Caco-2 (cell line): ENCODE results near the gene SYP. TPM values are rescaled to one million over a fixed set of nuclear protein-coding genes. Genes with fewer than 3 reads are reported as not detected.
A peak's percentile ranks its signal among the peaks of the same experiment; 100 is the strongest.

ENCODE experiments used
- BruUV-seq: library from RNA; stranded (reverse); fragments of 400-500 nt; replicated peaks from 2 replicates; lab custom pipeline; 2021; lab: Mats Ljungman, UMichigan
- CTCF ChIA-PET: fragments of 300-600 bp; sonication (Branson Sonifier 250); formaldehyde crosslinking; loops from one replicate; lab custom pipeline; 2022; ENCODE audit warnings: antibody characterized with exemption; lab: Charles Lee
- POLR2A ChIA-PET: fragments of 300-600 bp; sonication (Branson Sonifier 250); formaldehyde crosslinking; loops from one replicate; lab custom pipeline; 2022; ENCODE audit warnings: antibody characterized with exemption; lab: Charles Lee
- DNase-seq, 2 experiments: peaks; one replicate each; pipeline versions ENCODE4 v3.0.0 to v3.0.0-alpha.2; 2020 to 2022
- H3K27me3 ChIP-seq: replicated peaks from 2 replicates; pipeline ENCODE4 v1.6.0; 2011; ENCODE audit warnings: low read length; ENCODE audit not compliant: control insufficient read depth, insufficient read depth
- H3K36me3 ChIP-seq: 2 replicates; pipeline ENCODE4 v1.5.1; 2011; ENCODE audit warnings: low read length; ENCODE audit not compliant: control insufficient read depth, insufficient read depth
- H3K4me1 ChIP-seq: fragments of 250-450 bp; sonication (Bioruptor Pico); 2 replicates; pipeline ENCODE4 v1.5.1; 2020; ENCODE audit warnings: mild to moderate bottlenecking
- H3K4me3 ChIP-seq: 2 replicates; pipeline ENCODE4 v1.5.1; 2011; ENCODE audit warnings: low read depth, mild to moderate bottlenecking, control low read depth, low read length
- H3K9me3 ChIP-seq: fragments of 250-450 bp; sonication (Bioruptor Pico); 2 replicates; pipeline ENCODE4 v1.5.1; 2020; ENCODE audit warnings: mild to moderate bottlenecking, moderate library complexity
- H3K27ac Mint-ChIP-seq: one replicate; pipeline ENCODE4 v1.8.0; 2022; ENCODE audit warnings: mixed read lengths; ENCODE audit not compliant: unreplicated experiment
- H3K27me3 Mint-ChIP-seq: one replicate; pipeline ENCODE4 v1.8.0; 2022; ENCODE audit warnings: mixed read lengths; ENCODE audit not compliant: insufficient read depth, unreplicated experiment
- H3K36me3 Mint-ChIP-seq: one replicate; pipeline ENCODE4 v1.8.0; 2022; ENCODE audit warnings: mild to moderate bottlenecking, mixed read lengths; ENCODE audit not compliant: insufficient read depth, unreplicated experiment
- H3K4me1 Mint-ChIP-seq: one replicate; pipeline ENCODE4 v1.8.0; 2022; ENCODE audit warnings: low read depth, mixed read lengths; ENCODE audit not compliant: unreplicated experiment
- H3K4me3 Mint-ChIP-seq: one replicate; pipeline ENCODE4 v1.8.0; 2022; ENCODE audit warnings: mild to moderate bottlenecking, moderate library complexity, mixed read lengths; ENCODE audit not compliant: unreplicated experiment
- H3K9me3 Mint-ChIP-seq: one replicate; pipeline ENCODE4 v1.8.0; 2022; ENCODE audit warnings: mixed read lengths; ENCODE audit not compliant: unreplicated experiment
- CTCF ChIP-seq, 2 experiments: fragments of 200-600 bp in 1 of 2; IDR thresholded peaks; 1 replicate in 1 of 2; 2 replicates in 1 of 2; pipeline versions ENCODE4 v1.5.1 to v1.8.0; 2011 to 2022; ENCODE audit warnings: antibody characterized with exemption in 1 of 2, control low read depth in 1 of 2, inconsistent platforms in 1 of 2, low read depth in 1 of 2, low read length in 1 of 2, mild to moderate bottlenecking in 1 of 2, moderate library complexity in 1 of 2; ENCODE audit not compliant: insufficient read depth in 1 of 2, severe bottlenecking in 1 of 2, unreplicated experiment in 1 of 2
- intact Hi-C: fragments of 100-400 bp; cut with micrococcal nuclease; formaldehyde crosslinking; loops from one replicate; pipeline ENCODE4 v1.10.0; 2022; ENCODE audit not compliant: unreplicated experiment
- total RNA-seq: library from RNA; stranded (reverse); gene quantifications from 2 replicates; pipeline ENCODE4 v1.2.3, GENCODE V29; 2022

SYP gene
- total RNA-seq, 1 experiment from 2014 or later: 18.3 TPM

- ChIA-PET POLR2A (no interaction called here), CTCF (no interaction called here)
- H3K4me1 Mint-ChIP-seq: no peaks in the 10 kb centered on the region
- H3K27me3 ChIP-seq: no peaks in the 10 kb centered on the region
- intact Hi-C loops: no loop called here
- peaks cover 6% of the 10 kb centered on the region for H3K36me3 Mint-ChIP-seq
- no peaks in the 10 kb centered on the region for H3K27me3 Mint-ChIP-seq
- no TSS peak for BruUV-seq
- H3K9me3 Mint-ChIP-seq: no peaks in the 10 kb centered on the region
- DNase-seq: peak in 1 of 2 experiments; percentile 4
- no peak overlapping the region for H3K4me3 Mint-ChIP-seq
- no peaks in the 10 kb centered on the region for H3K36me3 ChIP-seq
- H3K27ac Mint-ChIP-seq: no peak overlapping the region
- H3K4me3 ChIP-seq: no peak overlapping the region
- no peak for TF ChIP-seq CTCF (IDR thresholded peaks at IDR 0.05; ENCODE audit: insufficient read depth in 1 of 2, low read depth in 1 of 2, low read length in 1 of 2, severe bottlenecking in 1 of 2, unreplicated experiment in 1 of 2)
- H3K9me3 ChIP-seq: no peaks in the 10 kb centered on the region
- no peaks in the 10 kb centered on the region for H3K4me1 ChIP-seq
Observed at GRCh38 chrX:49139713-49140112, 60.3 kb downstream of the SYP start.

Other genes starting within 250 kb of the SYP start
- gene OTUD5, start 242.6 kb downstream of the SYP start, total RNA-seq: 40.1 and 40.6 TPM in 2 replicates
- 0.88 and 0.97 TPM in 2 replicates for gene KCND1, start 228.3 kb downstream of the SYP start, total RNA-seq
- gene GRIPAP1, start 197.9 kb downstream of the SYP start, total RNA-seq: 43.1 and 43.6 TPM in 2 replicates
- gene TFE3, start 156.8 kb downstream of the SYP start, total RNA-seq: 28.1 and 32.0 TPM in 2 replicates
- 16.7 and 17.6 TPM in 2 replicates for gene CCDC120, start 141.2 kb downstream of the SYP start, total RNA-seq
- 3.2 and 5.4 TPM in 2 replicates for gene PRAF2, start 126.2 kb downstream of the SYP start, total RNA-seq
- 26.7 and 28.6 TPM in 2 replicates for gene WDR45, start 120.3 kb downstream of the SYP start, total RNA-seq
- gene GPKOW, start 76.5 kb downstream of the SYP start, total RNA-seq: 25.4 and 25.6 TPM in 2 replicates
- 1.5 and 2.1 TPM in 2 replicates for gene MAGIX, start 37.4 kb downstream of the SYP start, total RNA-seq
- gene PLP2, start 28.3 kb downstream of the SYP start, total RNA-seq: 54.2 and 73.9 TPM in 2 replicates
- 8.4 and 10.9 TPM in 2 replicates for gene PRICKLE3, start 13.8 kb downstream of the SYP start, total RNA-seq
- 0.05 and 0.09 TPM in 2 replicates for gene CACNA1F, start 33.1 kb upstream of the SYP start, total RNA-seq
- gene CCDC22, start 35.3 kb upstream of the SYP start, total RNA-seq: 16.7 and 17.4 TPM in 2 replicates
- gene FOXP3, start 64.5 kb upstream of the SYP start, total RNA-seq: 0.84 and 0.88 TPM in 2 replicates
- gene PPP1R3F, start 69.6 kb upstream of the SYP start, total RNA-seq: 3.9 and 4.3 TPM in 2 replicates
- gene GAGE10, start 103.5 kb upstream of the SYP start, total RNA-seq: not detected in 2 replicates
- gene GAGE12J, start 121.8 kb upstream of the SYP start, total RNA-seq: not detected in 2 replicates
- gene GAGE13, start 131.4 kb upstream of the SYP start, total RNA-seq: not detected in 2 replicates